ENCODE measurements around the gene NAPEPLD. TPM values are rescaled to one million over a fixed set of nuclear protein-coding genes. Genes with fewer than 3 reads are reported as not detected.

NAPEPLD gene
- total and polyA plus RNA-seq, 2 experiments from 2014 or later = 9.4 to 10.7 TPM

- Mint-ChIP-seq H3K4me3 (no peak overlapping the region), H3K9me3 (no peaks in the 10 kb centered on the region)
Measured at GRCh38 chr7:103083210-103083609, 65.7 kb downstream of the NAPEPLD start.

More at GRCh38 chr7:103083210-103083609, 65.7 kb downstream of the NAPEPLD start:
- Histone ChIP-seq H3K27ac (ENCODE audit: low read depth) (no peak overlapping the region), H3K4me1 (ENCODE audit: insufficient read depth) (peaks cover 14% of the 10 kb centered on the region), H2AFZ (no peak overlapping the region), H3K27me3 (ENCODE audit: insufficient read depth) (no peaks in the 10 kb centered on the region), H3K36me3 (ENCODE audit: insufficient read depth) (peaks cover 19% of the 10 kb centered on the region; the same call in 1 of the 2 replicates), H3K4me3 (no peak overlapping the region), H4K20me1 (replicated peaks; ENCODE audit: insufficient read depth) (no peaks in the 10 kb centered on the region), H3K9me2 (ENCODE audit: insufficient read depth) (no peaks in the 10 kb centered on the region), H3K4me2 (no peak overlapping the region), H3F3A (replicated peaks; ENCODE audit: low read depth) (no peaks in the 10 kb centered on the region), H3K79me2 (replicated peaks; ENCODE audit: insufficient read depth) (peaks cover 49% of the 10 kb centered on the region)
- DNase-seq (ENCODE audit: low spot score) (no peak), ATAC-seq (no peak)
- no peak overlapping the region for H3K27ac Mint-ChIP-seq
- TF ChIP-seq STAT1 (IDR thresholded peaks at IDR 0.05; ENCODE audit: unreplicated experiment) = no peak
- TF ChIP-seq, protein P1, sequence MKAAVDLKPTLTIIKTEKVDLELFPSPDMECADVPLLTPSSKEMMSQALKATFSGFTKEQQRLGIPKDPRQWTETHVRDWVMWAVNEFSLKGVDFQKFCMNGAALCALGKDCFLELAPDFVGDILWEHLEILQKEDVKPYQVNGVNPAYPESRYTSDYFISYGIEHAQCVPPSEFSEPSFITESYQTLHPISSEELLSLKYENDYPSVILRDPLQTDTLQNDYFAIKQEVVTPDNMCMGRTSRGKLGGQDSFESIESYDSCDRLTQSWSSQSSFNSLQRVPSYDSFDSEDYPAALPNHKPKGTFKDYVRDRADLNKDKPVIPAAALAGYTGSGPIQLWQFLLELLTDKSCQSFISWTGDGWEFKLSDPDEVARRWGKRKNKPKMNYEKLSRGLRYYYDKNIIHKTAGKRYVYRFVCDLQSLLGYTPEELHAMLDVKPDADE (IDR thresholded peaks at IDR 0.05) = no peak
- TF ChIP-seq EZH2phosphoT487 (IDR thresholded peaks at IDR 0.05; ENCODE audit: unreplicated experiment) = no peak
- TF ChIP-seq REST (IDR thresholded peaks at IDR 0.05; ENCODE audit: unreplicated experiment) = no peak
- no peak for TF ChIP-seq NANOG (IDR thresholded peaks at IDR 0.05; ENCODE audit: borderline replicate concordance)
- no peak for TF ChIP-seq EZH2 (IDR thresholded peaks at IDR 0.05; ENCODE audit: low read depth, unreplicated experiment)
- no peak for TF ChIP-seq ZNF114 (CRISPR knock-in tag; IDR thresholded peaks at IDR 0.05)
- TF ChIP-seq ZNF331 (CRISPR knock-in tag; IDR thresholded peaks at IDR 0.05; ENCODE audit: low read depth) = no peak
- no peak for TF ChIP-seq CTCF (conservative IDR thresholded peaks at IDR 0.05; ENCODE audit: low read depth in 2 of 2)
- no peak for TF ChIP-seq CREB1 (CRISPR knock-in tag; IDR thresholded peaks at IDR 0.05; ENCODE audit: low read depth)
- TF ChIP-seq POLR2AphosphoS5 (IDR thresholded peaks at IDR 0.05; ENCODE audit: low read depth) = no peak
- H3K4me1 Mint-ChIP-seq = peaks cover 14% of the 10 kb centered on the region
- peaks cover 3% of the 10 kb centered on the region for H3K27me3 Mint-ChIP-seq (ENCODE audit: insufficient read depth, low read depth, poor library complexity)
- peaks cover 24% of the 10 kb centered on the region; the same call in 2 of the 3 replicates for H3K36me3 Mint-ChIP-seq (ENCODE audit: low read depth)

All from GM23338 (cell line).